ENCODE data around the gene MAN1A1. TPM values are rescaled to one million over a fixed set of nuclear protein-coding genes. Genes with fewer than 3 reads are reported as not detected.
A peak's percentile ranks its signal among the peaks of the same experiment; 100 is the strongest.

Gene MAN1A1
- total RNA-seq, 3 donors from 2014 or later, result 45.1 to 74.2 (median 66.4) TPM

DNA sequence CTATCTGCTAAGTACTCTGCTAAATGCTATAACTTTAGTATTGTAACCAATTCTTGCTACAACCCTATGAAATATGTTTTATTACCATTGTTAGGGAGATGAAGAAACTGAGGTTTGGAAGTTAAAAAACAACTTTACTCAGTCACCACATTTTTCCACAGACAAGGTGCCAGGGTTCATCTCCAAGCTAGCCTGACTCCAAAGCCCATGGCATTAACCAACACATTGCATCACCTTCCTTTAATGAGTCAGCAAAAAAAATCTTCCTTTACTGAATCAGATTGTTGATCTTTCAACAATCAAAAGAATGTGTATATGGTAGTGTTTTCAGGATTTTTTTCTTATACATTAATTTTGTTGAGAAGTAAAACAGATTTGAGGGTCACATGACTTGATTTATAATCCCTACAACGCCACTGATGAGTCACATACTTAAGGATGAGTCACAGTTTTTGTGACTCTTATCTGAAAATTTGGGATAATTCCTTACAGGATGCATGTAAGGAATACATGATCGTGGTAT, 41.5 kb downstream of the MAN1A1 start:
- Histone ChIP-seq H3K9me3 (no peaks in the 10 kb centered on the region), H3K4me1 (ENCODE audit: low read depth) (peaks cover 18% of the 10 kb centered on the region), H3K4me3 (no peak overlapping the region), H3K36me3 (ENCODE audit: low read depth) (no peaks in the 10 kb centered on the region)
- peak; percentile 22 for ATAC-seq
- TF ChIP-seq, protein P1, sequence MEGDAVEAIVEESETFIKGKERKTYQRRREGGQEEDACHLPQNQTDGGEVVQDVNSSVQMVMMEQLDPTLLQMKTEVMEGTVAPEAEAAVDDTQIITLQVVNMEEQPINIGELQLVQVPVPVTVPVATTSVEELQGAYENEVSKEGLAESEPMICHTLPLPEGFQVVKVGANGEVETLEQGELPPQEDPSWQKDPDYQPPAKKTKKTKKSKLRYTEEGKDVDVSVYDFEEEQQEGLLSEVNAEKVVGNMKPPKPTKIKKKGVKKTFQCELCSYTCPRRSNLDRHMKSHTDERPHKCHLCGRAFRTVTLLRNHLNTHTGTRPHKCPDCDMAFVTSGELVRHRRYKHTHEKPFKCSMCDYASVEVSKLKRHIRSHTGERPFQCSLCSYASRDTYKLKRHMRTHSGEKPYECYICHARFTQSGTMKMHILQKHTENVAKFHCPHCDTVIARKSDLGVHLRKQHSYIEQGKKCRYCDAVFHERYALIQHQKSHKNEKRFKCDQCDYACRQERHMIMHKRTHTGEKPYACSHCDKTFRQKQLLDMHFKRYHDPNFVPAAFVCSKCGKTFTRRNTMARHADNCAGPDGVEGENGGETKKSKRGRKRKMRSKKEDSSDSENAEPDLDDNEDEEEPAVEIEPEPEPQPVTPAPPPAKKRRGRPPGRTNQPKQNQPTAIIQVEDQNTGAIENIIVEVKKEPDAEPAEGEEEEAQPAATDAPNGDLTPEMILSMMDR (IDR thresholded peaks at IDR 0.05), result no peak
- intact Hi-C loops (cut with DNase I, micrococcal nuclease), result no loop called here
- no peak for DNase-seq

GRCh38 chr6:119307056-119307455, 42.5 kb downstream of the MAN1A1 start:
- ATAC-seq (no peak), DNase-seq (no peak)
- H3K36me3 ChIP-seq (ENCODE audit: low read depth), result no peaks in the 10 kb centered on the region
- intact Hi-C loops (cut with DNase I, micrococcal nuclease), result no loop called here
- peaks cover 12% of the 10 kb centered on the region for H3K4me1 ChIP-seq (ENCODE audit: low read depth)
- H3K4me3 ChIP-seq, result no peak overlapping the region
- TF ChIP-seq, protein P1 (IDR thresholded peaks at IDR 0.05), result no peak
- no peaks in the 10 kb centered on the region for H3K9me3 ChIP-seq

DNA sequence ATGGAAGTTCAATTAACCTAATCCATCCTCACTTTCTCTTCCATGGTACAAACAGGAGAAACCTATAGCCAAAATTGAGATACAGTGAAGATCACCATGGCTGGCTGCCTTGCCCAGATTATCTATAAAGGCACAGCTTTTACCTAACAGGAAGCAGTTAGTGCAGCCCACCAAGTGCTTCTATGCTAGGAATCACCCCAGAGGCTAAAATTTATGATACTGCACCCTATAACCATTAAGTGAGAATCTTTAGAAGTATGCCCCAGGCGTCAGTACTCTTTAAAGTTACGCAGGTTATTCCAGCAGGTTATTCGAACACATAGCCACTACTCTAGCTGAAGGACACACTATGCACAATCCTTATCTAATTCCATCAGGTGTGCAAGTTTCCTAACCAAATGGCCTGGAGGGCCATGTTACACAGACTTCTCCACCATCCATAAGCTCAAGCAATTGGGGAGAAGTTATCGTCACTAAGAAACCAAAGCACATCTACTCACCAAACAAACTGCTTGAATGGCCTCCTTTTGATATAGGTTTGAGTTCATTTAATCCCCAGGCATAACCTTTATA, 43.1 kb downstream of the MAN1A1 start:
- DNase-seq, result no peak
- ATAC-seq, result no peak
- Histone ChIP-seq H3K4me3 (no peak overlapping the region), H3K9me3 (no peaks in the 10 kb centered on the region), H3K36me3 (ENCODE audit: low read depth) (no peaks in the 10 kb centered on the region), H3K4me1 (ENCODE audit: low read depth) (peaks cover 12% of the 10 kb centered on the region)
- intact Hi-C loops (cut with DNase I, micrococcal nuclease), result no loop called here
- TF ChIP-seq, protein P1 (IDR thresholded peaks at IDR 0.05), result no peak

GRCh38 chr6:119303164-119303887, 46.2 kb downstream of the MAN1A1 start:
- Histone ChIP-seq H3K9me3 (no peaks in the 10 kb centered on the region), H3K36me3 (ENCODE audit: low read depth) (no peaks in the 10 kb centered on the region), H3K4me3 (no peak overlapping the region), H3K4me1 (ENCODE audit: low read depth) (no peaks in the 10 kb centered on the region)
- no peak for DNase-seq
- intact Hi-C loops (cut with DNase I, micrococcal nuclease), result no loop called here
- TF ChIP-seq, protein P1 (IDR thresholded peaks at IDR 0.05), result no peak
- no peak for ATAC-seq

DNA sequence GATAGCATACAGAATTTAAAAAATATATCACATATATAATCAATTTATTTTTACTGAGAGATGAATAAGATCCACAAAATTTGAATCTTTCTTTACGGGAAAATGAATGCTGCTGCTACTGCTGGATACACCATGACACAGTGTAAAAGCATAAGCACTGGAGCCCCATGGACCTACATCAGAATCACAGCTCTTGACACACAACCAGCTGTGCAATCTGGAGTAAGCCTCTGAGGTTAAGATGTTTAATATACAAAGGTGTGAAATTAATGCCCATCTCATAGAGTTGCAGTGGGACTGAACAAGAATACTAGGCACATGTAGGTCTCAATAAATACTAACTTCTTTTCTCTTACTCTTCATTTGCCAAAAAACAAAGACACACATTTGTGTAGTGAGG, 48.1 kb downstream of the MAN1A1 start:
- TF ChIP-seq, protein P1 (IDR thresholded peaks at IDR 0.05), result no peak
- no peak for DNase-seq
- no peak overlapping the region for H3K4me3 ChIP-seq
- H3K9me3 ChIP-seq, result no peaks in the 10 kb centered on the region
- H3K36me3 ChIP-seq (ENCODE audit: low read depth), result no peaks in the 10 kb centered on the region
- no peaks in the 10 kb centered on the region for H3K4me1 ChIP-seq (ENCODE audit: low read depth)
- intact Hi-C loops (cut with DNase I, micrococcal nuclease), result no loop called here
- no peak for ATAC-seq

Data from mucosa of descending colon (tissue), 3 donors.